GM19455 (cell line): ENCODE results near the gene RSRC2.
A peak's percentile ranks its signal among the peaks of the same experiment; 100 is the strongest.
"Not testable (repeated sequence)": the region's sequence is repeated elsewhere in the genome, so short reads cannot be mapped to it uniquely, and the experiment has no call there.

Experiments used
- ATAC-seq: cut with Tn5 transposase; IDR thresholded peaks from one replicate; pipeline ENCODE4 v1.9.1; 2021; ENCODE audit not compliant: unreplicated experiment

Gene RSRC2

GRCh38 chr12:122526683-122527477, at the start of gene RSRC2, which contains the start of gene KNTC1:
Gene RSRC2 (minus strand): TSS chr12:122526936. CDS start chr12:122526853, 83 bp downstream.
Gene KNTC1 (plus strand): TSS chr12:122527249. CDS start chr12:122530064, 2,815 bp downstream.
- ATAC-seq = peak; percentile 83

- ATAC-seq = no peak
Measured at GRCh38 chr12:122571821-122572220, 45.1 kb upstream of the RSRC2 start.

GRCh38 chr12:122570006-122570405, 43.3 kb upstream of the RSRC2 start:
- ATAC-seq = not testable (repeated sequence)

- no peak for ATAC-seq
Measured at GRCh38 chr12:122569288-122569687, 42.6 kb upstream of the RSRC2 start.

- not testable (repeated sequence) for ATAC-seq
Measured at GRCh38 chr12:122566816-122567215, 40.1 kb upstream of the RSRC2 start.

GRCh38 chr12:122563361-122563760, 36.6 kb upstream of the RSRC2 start:
- ATAC-seq = no peak

GRCh38 chr12:122560138-122560537, 33.4 kb upstream of the RSRC2 start:
- ATAC-seq = no peak

GRCh38 chr12:122558745-122559641, 32.3 kb upstream of the RSRC2 start:
- ATAC-seq = no peak

- ATAC-seq = no peak
Measured at GRCh38 chr12:122547330-122547729, 20.6 kb upstream of the RSRC2 start.

- no peak for ATAC-seq
Measured at GRCh38 chr12:122545855-122546254, 19.1 kb upstream of the RSRC2 start.

- no peak for ATAC-seq
Measured at GRCh38 chr12:122544537-122544936, 17.8 kb upstream of the RSRC2 start.

- no peak for ATAC-seq
Measured at GRCh38 chr12:122538496-122538895, 11.8 kb upstream of the RSRC2 start.

GRCh38 chr12:122537021-122537420, 10.3 kb upstream of the RSRC2 start:
- no peak for ATAC-seq

GRCh38 chr12:122533856-122534255, 7.1 kb upstream of the RSRC2 start:
- ATAC-seq = no peak

GRCh38 chr12:122528992-122529391, 2.3 kb upstream of the RSRC2 start:
- ATAC-seq = no peak

GRCh38 chr12:122528582-122528981, 1.8 kb upstream of the RSRC2 start:
- no peak for ATAC-seq

- no peak for ATAC-seq
Measured at GRCh38 chr12:122527478-122527944, 775 bp upstream of the RSRC2 start.

GRCh38 chr12:122523846-122524718, 2.7 kb downstream of the RSRC2 start:
- no peak for ATAC-seq

- no peak for ATAC-seq
Measured at GRCh38 chr12:122523280-122523679, 3.5 kb downstream of the RSRC2 start.

- no peak for ATAC-seq
Measured at GRCh38 chr12:122520676-122521075, 6.1 kb downstream of the RSRC2 start.

- ATAC-seq = no peak
Measured at GRCh38 chr12:122519418-122519817, 7.3 kb downstream of the RSRC2 start.
